OCI-LY3 (cell line): ENCODE data around the gene NSDHL.

Experiments used
- H2AFZ ChIP-seq: fragments of 200-600, 300-600 bp; shearing (Covaris generic); 2 replicates; pipeline ENCODE4 v1.6.0; 2014; ENCODE audit warnings: antibody characterized with exemption, low read depth, low read length
- H3K27ac ChIP-seq: fragments of 200-600, 300-600 bp; sonication (generic); 2 replicates; pipeline ENCODE4 v1.5.1; 2014; ENCODE audit warnings: mild to moderate bottlenecking, low read length, moderate library complexity, mixed read lengths
- H3K27me3 ChIP-seq: fragments of 200-600, 300-600 bp; sonication (generic); 2 replicates; pipeline ENCODE4 v1.6.1; 2014; ENCODE audit warnings: low read depth, low read length, mixed read lengths
- H3K36me3 ChIP-seq: fragments of 200-600, 300-600 bp; sonication (generic); replicated peaks from 2 replicates; pipeline ENCODE3; 2014; ENCODE audit warnings: low read depth, low read length, mixed read lengths
- H3K4me1 ChIP-seq: fragments of 300-600, 200-600 bp; sonication (generic); 2 replicates; pipeline ENCODE4 v1.6.1; 2014; ENCODE audit warnings: low read length, mixed read lengths
- H3K4me2 ChIP-seq: fragments of 200-600, 300-600 bp; sonication (generic); 2 replicates; pipeline ENCODE4 v1.6.1; 2014; ENCODE audit warnings: low read length, mixed read lengths
- H3K4me3 ChIP-seq: fragments of 300-600, 200-600 bp; sonication (generic); 2 replicates; pipeline ENCODE4 v1.5.1; 2014; ENCODE audit warnings: antibody characterized with exemption, mild to moderate bottlenecking, low read length, moderate library complexity
- H3K79me2 ChIP-seq: fragments of 300-600, 200-600 bp; shearing (Covaris generic); 2 replicates; pipeline ENCODE4 v1.6.1; 2014; ENCODE audit warnings: mild to moderate bottlenecking, low read length, mixed read lengths
- H3K9ac ChIP-seq: fragments of 300-600, 200-600 bp; shearing (Covaris generic); 2 replicates; pipeline ENCODE4 v1.6.0; 2014; ENCODE audit warnings: mild to moderate bottlenecking, low read length, moderate library complexity
- H3K9me3 ChIP-seq: fragments of 200-600, 300-600 bp; shearing (Covaris generic); 2 replicates; pipeline ENCODE4 v1.6.1; 2014; ENCODE audit warnings: low read length, mixed read lengths; ENCODE audit not compliant: insufficient read depth
- H4K20me1 ChIP-seq: fragments of 200-600, 300-600 bp; sonication (generic); 2 replicates; pipeline ENCODE4 v1.6.1; 2016; ENCODE audit warnings: low read length, mixed read lengths; ENCODE audit not compliant: insufficient read depth
- CTCF ChIP-seq: fragments of 200-600, 300-600 bp; sonication (generic); IDR thresholded peaks from 2 replicates; pipeline ENCODE4 v1.5.1; 2014; ENCODE audit warnings: antibody characterized with exemption, low read length, low read depth
- EZH2phosphoT487 ChIP-seq: fragments of 200-600 bp; shearing (Covaris generic); IDR thresholded peaks from 2 replicates; pipeline ENCODE4 v1.6.1; 2018; ENCODE audit warnings: antibody characterized with exemption, mixed run types, low read depth

NSDHL gene

GRCh38 chrX:152881289-152881688 lies 50.4 kb downstream of the NSDHL start:
- no peak overlapping the region for H3K4me3 ChIP-seq
- no peaks in the 10 kb centered on the region for H3K79me2 ChIP-seq
- H3K4me2 ChIP-seq: no peak overlapping the region
- no peaks in the 10 kb centered on the region for H4K20me1 ChIP-seq
- H3K4me1 ChIP-seq: no peaks in the 10 kb centered on the region
- no peak overlapping the region for H3K9ac ChIP-seq
- no peak overlapping the region for H3K27ac ChIP-seq
- no peaks in the 10 kb centered on the region for H3K36me3 ChIP-seq
- H3K27me3 ChIP-seq: no peaks in the 10 kb centered on the region
- TF ChIP-seq CTCF: no peak
- no peak for TF ChIP-seq EZH2phosphoT487
- no peak overlapping the region for H2AFZ ChIP-seq
- no peaks in the 10 kb centered on the region for H3K9me3 ChIP-seq

GRCh38 chrX:152884171-152884570 lies 53.3 kb downstream of the NSDHL start:
- no peaks in the 10 kb centered on the region for H4K20me1 ChIP-seq
- H3K27me3 ChIP-seq: no peaks in the 10 kb centered on the region
- no peak for TF ChIP-seq EZH2phosphoT487
- TF ChIP-seq CTCF: no peak
- H3K4me1 ChIP-seq: no peaks in the 10 kb centered on the region
- H3K9me3 ChIP-seq: no peaks in the 10 kb centered on the region
- no peak overlapping the region for H3K27ac ChIP-seq
- no peaks in the 10 kb centered on the region for H3K79me2 ChIP-seq
- no peak overlapping the region for H3K9ac ChIP-seq
- H3K36me3 ChIP-seq: no peaks in the 10 kb centered on the region
- no peak overlapping the region for H2AFZ ChIP-seq
- H3K4me2 ChIP-seq: no peak overlapping the region
- no peak overlapping the region for H3K4me3 ChIP-seq

- Histone ChIP-seq H4K20me1 (no peaks in the 10 kb centered on the region), H3K27ac (no peak overlapping the region), H3K36me3 (no peaks in the 10 kb centered on the region), H3K4me3 (no peak overlapping the region), H3K9me3 (no peaks in the 10 kb centered on the region), H3K4me2 (no peak overlapping the region), H3K4me1 (no peaks in the 10 kb centered on the region), H3K27me3 (peaks cover 10% of the 10 kb centered on the region), H2AFZ (no peak overlapping the region), H3K9ac (no peak overlapping the region), H3K79me2 (no peaks in the 10 kb centered on the region)
- TF ChIP-seq CTCF (no peak), EZH2phosphoT487 (no peak)
Measured at GRCh38 chrX:152886716-152887115, 55.9 kb downstream of the NSDHL start.

GRCh38 chrX:152892499-152892898 lies 61.6 kb downstream of the NSDHL start:
- Histone ChIP-seq H3K4me1 (no peaks in the 10 kb centered on the region), H3K4me3 (no peak overlapping the region), H2AFZ (no peak overlapping the region), H3K27ac (no peak overlapping the region), H3K9me3 (no peaks in the 10 kb centered on the region), H3K9ac (no peak overlapping the region), H3K4me2 (no peak overlapping the region), H3K36me3 (no peaks in the 10 kb centered on the region), H3K79me2 (no peaks in the 10 kb centered on the region), H3K27me3 (peaks cover 21% of the 10 kb centered on the region), H4K20me1 (no peaks in the 10 kb centered on the region)
- TF ChIP-seq EZH2phosphoT487: no peak
- no peak for TF ChIP-seq CTCF
